H9 (cell line): ENCODE data around the gene NKX1-1. TPM values are rescaled to one million over a fixed set of nuclear protein-coding genes. Genes with fewer than 3 reads are reported as not detected.

Experiments used
- DNase-seq: peaks from one replicate; pipeline ENCODE4 v3.0.0-alpha.2; 2017
- H2AFZ ChIP-seq: one replicate; pipeline ENCODE4 v1.6.1; 2013; ENCODE audit warnings: mild to moderate bottlenecking, low read length, control low read depth, moderate library complexity
- H2AK5ac ChIP-seq: 2 replicates; pipeline ENCODE4 v1.6.1; 2013; ENCODE audit warnings: low read length, control low read depth, mixed read lengths; ENCODE audit not compliant: insufficient read length
- H2BK120ac ChIP-seq: one replicate; pipeline ENCODE4 v1.6.1; 2013; ENCODE audit warnings: low read depth, mild to moderate bottlenecking, low read length, control low read depth, inconsistent platforms; ENCODE audit not compliant: poor library complexity, severe bottlenecking
- H2BK12ac ChIP-seq: 2 replicates; pipeline ENCODE4 v1.6.1; 2013; ENCODE audit warnings: low read length, control low read depth, mixed read lengths, low read depth; ENCODE audit not compliant: insufficient read length
- H2BK15ac ChIP-seq: 2 replicates; pipeline ENCODE4 v1.6.1; 2013; ENCODE audit warnings: low read depth, low read length, control low read depth
- H2BK20ac ChIP-seq: one replicate; pipeline ENCODE4 v1.6.1; 2013; ENCODE audit warnings: low read depth, mild to moderate bottlenecking, low read length, control low read depth, inconsistent platforms; ENCODE audit not compliant: poor library complexity, severe bottlenecking
- H2BK5ac ChIP-seq: 2 replicates; pipeline ENCODE4 v1.6.1; 2013; ENCODE audit warnings: low read length, control low read depth, mixed read lengths; ENCODE audit not compliant: insufficient read length
- H3K14ac ChIP-seq: 2 replicates; pipeline ENCODE4 v1.6.1; 2013; ENCODE audit warnings: low read length, control low read depth; ENCODE audit not compliant: insufficient read depth
- H3K18ac ChIP-seq: 2 replicates; pipeline ENCODE4 v1.6.1; 2013; ENCODE audit warnings: low read depth, mild to moderate bottlenecking, mixed read lengths, low read length, control low read depth; ENCODE audit not compliant: insufficient read length
- H3K23ac ChIP-seq: 2 replicates; pipeline ENCODE4 v1.6.1; 2013; ENCODE audit warnings: low read length, control low read depth, mixed read lengths, low read depth; ENCODE audit not compliant: insufficient read length
- H3K23me2 ChIP-seq: 2 replicates; pipeline ENCODE4 v1.6.1; 2013; ENCODE audit warnings: low read depth, mild to moderate bottlenecking, mixed read lengths, low read length, control low read depth; ENCODE audit not compliant: insufficient read length, poor library complexity, severe bottlenecking
- H3K27ac ChIP-seq: 2 replicates; pipeline ENCODE4 v1.5.1; 2013; ENCODE audit warnings: low read length, control low read depth, mixed read lengths, low read depth; ENCODE audit not compliant: insufficient read length
- H3K27me3 ChIP-seq: 2 replicates; pipeline ENCODE4 v1.6.1; 2013; ENCODE audit warnings: low read length, control low read depth, inconsistent platforms; ENCODE audit not compliant: insufficient read depth
- H3K4ac ChIP-seq: 2 replicates; pipeline ENCODE4 v1.6.1; 2013; ENCODE audit warnings: low read depth, mild to moderate bottlenecking, control low read depth, inconsistent platforms, low read length, moderate library complexity
- H3K4me1 ChIP-seq: 2 replicates; pipeline ENCODE4 v1.6.1; 2013; ENCODE audit warnings: low read length, control low read depth, inconsistent platforms; ENCODE audit not compliant: insufficient read depth
- H3K4me2 ChIP-seq: 2 replicates; pipeline ENCODE4 v1.6.1; 2013; ENCODE audit warnings: low read length, control low read depth, mixed read lengths; ENCODE audit not compliant: insufficient read length, insufficient read depth
- H3K56ac ChIP-seq: 2 replicates; pipeline ENCODE4 v1.6.1; 2013; ENCODE audit warnings: low read depth, mild to moderate bottlenecking, mixed read lengths, low read length, control low read depth; ENCODE audit not compliant: insufficient read length
- H3K79me1 ChIP-seq: 2 replicates; pipeline ENCODE4 v1.6.1; 2013; ENCODE audit warnings: low read depth, mild to moderate bottlenecking, moderate library complexity, low read length, control low read depth, inconsistent platforms; ENCODE audit not compliant: insufficient read depth, poor library complexity, severe bottlenecking
- H3K79me2 ChIP-seq: 2 replicates; pipeline ENCODE4 v1.6.1; 2013; ENCODE audit warnings: low read length, control low read depth, inconsistent platforms; ENCODE audit not compliant: insufficient read depth
- H3K9ac ChIP-seq: 2 replicates; pipeline ENCODE4 v1.6.1; 2013; ENCODE audit warnings: low read length, control low read depth, mixed read lengths; ENCODE audit not compliant: insufficient read length; ENCODE audit errors: extremely low read depth
- H3K9me3 ChIP-seq: one replicate; pipeline ENCODE4 v1.6.1; 2013; ENCODE audit warnings: low read depth, low read length, inconsistent platforms; ENCODE audit not compliant: control insufficient read depth
- H3T11ph ChIP-seq: one replicate; pipeline ENCODE4 v1.6.1; 2013; ENCODE audit warnings: mild to moderate bottlenecking, low read length, control low read depth, inconsistent platforms
- H4K20me1 ChIP-seq: one replicate; pipeline ENCODE4 v1.6.1; 2013; ENCODE audit not compliant: control insufficient read depth, insufficient read length, insufficient read depth
- H4K5ac ChIP-seq: 2 replicates; pipeline ENCODE4 v1.6.1; 2013; ENCODE audit warnings: low read depth, mild to moderate bottlenecking, mixed read lengths, low read length, control low read depth; ENCODE audit not compliant: insufficient read length
- H4K8ac ChIP-seq: replicated peaks from 2 replicates; pipeline ENCODE4 v1.6.1; 2013; ENCODE audit warnings: low read length, control low read depth, mixed read lengths, low read depth; ENCODE audit not compliant: insufficient read length
- H4K91ac ChIP-seq: 2 replicates; pipeline ENCODE4 v1.6.1; 2013; ENCODE audit warnings: low read depth, mild to moderate bottlenecking, moderate library complexity, mixed read lengths, low read length, control low read depth; ENCODE audit not compliant: insufficient read length
- H3K27ac Mint-ChIP-seq, 3 experiments: 2 replicates in 2 of 3; 3 replicates in 1 of 3; pipeline ENCODE4 v1.8.0; 2020 to 2021; ENCODE audit warnings: mixed read lengths in 3 of 3, mild to moderate bottlenecking in 1 of 3, moderate library complexity in 1 of 3
- H3K27me3 Mint-ChIP-seq: 2 replicates; pipeline ENCODE4 v1.8.0; 2021; ENCODE audit warnings: low read depth, mild to moderate bottlenecking, moderate library complexity, mixed read lengths
- H3K36me3 Mint-ChIP-seq, 3 experiments: 2 replicates in 2 of 3; 3 replicates in 1 of 3; pipeline ENCODE4 v1.8.0; 2020 to 2021; ENCODE audit warnings: low read depth in 3 of 3, mixed read lengths in 3 of 3; ENCODE audit not compliant: insufficient read depth in 1 of 3
- H3K4me1 Mint-ChIP-seq, 2 experiments: 2 replicates each; pipeline ENCODE4 v1.8.0; 2020; ENCODE audit warnings: mixed read lengths in 2 of 2
- H3K4me3 Mint-ChIP-seq, 2 experiments: 2 replicates in 1 of 2; 3 replicates in 1 of 2; pipeline ENCODE4 v1.8.0; 2020 to 2021; ENCODE audit warnings: mild to moderate bottlenecking in 2 of 2, mixed read lengths in 2 of 2, moderate library complexity in 1 of 2
- H3K9me3 Mint-ChIP-seq, 2 experiments: 2 replicates in 1 of 2; 3 replicates in 1 of 2; pipeline ENCODE4 v1.8.0; 2020; ENCODE audit warnings: mild to moderate bottlenecking in 2 of 2, mixed read lengths in 2 of 2, moderate library complexity in 1 of 2
- CTCF ChIP-seq: fragments of 200-600 bp; sonication (generic); conservative IDR thresholded peaks from 3 replicates; pipeline ENCODE4 v1.8.0; 2021; ENCODE audit warnings: antibody characterized with exemption, mild to moderate bottlenecking
- WGBS: extraction: QIAGEN DNeasy Blood & Tissue Kit; methylation state at CpG from one replicate; pipeline ENCODE4 v1.1.7; 2013; ENCODE audit warnings: missing lambda C conversion rate, low lambda C conversion rate, mixed read lengths; ENCODE audit not compliant: insufficient read length; ENCODE audit errors: extremely low coverage; 5-methylcytosine and 5-hydroxymethylcytosine counted together
- total RNA-seq: library from RNA; stranded (reverse); gene quantifications from 2 replicates; pipeline ENCODE4 v1.2.1, GENCODE V29; 2021

NKX1-1 gene
- total RNA-seq, 1 experiment from 2014 or later, result not detected

- H2BK5ac ChIP-seq, result no peak overlapping the region
- H2BK15ac ChIP-seq, result no peak overlapping the region
- H2BK120ac ChIP-seq, result no peak overlapping the region
- no peak overlapping the region for H2BK20ac ChIP-seq
- H3K79me2 ChIP-seq, result no peaks in the 10 kb centered on the region
- no peak overlapping the region for H2AK5ac ChIP-seq
- H4K5ac ChIP-seq, result no peak overlapping the region
- WGBS, result no CpG with 5 or more reads among the region's 11 CpGs
- DNase-seq, result no peak
- no peak overlapping the region for H3K4me2 ChIP-seq
- no peak overlapping the region for H3K14ac ChIP-seq
- no peak for TF ChIP-seq CTCF
- no peak overlapping the region for H4K91ac ChIP-seq
- H3K4ac ChIP-seq, result no peak overlapping the region
- Mint-ChIP-seq H3K9me3 (peaks cover 20 to 40% of the 10 kb centered on the region in 2 experiments), H3K4me1 (0 out of 4 replicates have a peak, but pooled peaks cover 0 to 2% of the 10 kb centered on the region in 2 experiments), H3K27ac (no peak overlapping the region), H3K27me3 (peaks cover 22% of the 10 kb centered on the region), H3K36me3 (peaks cover 17 to 27% (median 21%) of the 10 kb centered on the region in 3 experiments), H3K4me3 (no peak overlapping the region)
- no peak overlapping the region for H3K18ac ChIP-seq
- H3K27me3 ChIP-seq, result peaks cover 11% of the 10 kb centered on the region
- H4K20me1 ChIP-seq, result peaks cover 3% of the 10 kb centered on the region
- H2AFZ ChIP-seq, result no peak overlapping the region
- H3K9me3 ChIP-seq, result peaks cover 6% of the 10 kb centered on the region
- no peaks in the 10 kb centered on the region for H3K23me2 ChIP-seq
- no peaks in the 10 kb centered on the region for H3K4me1 ChIP-seq
- H4K8ac ChIP-seq, result no peak overlapping the region
- H3T11ph ChIP-seq, result no peak overlapping the region
- H3K23ac ChIP-seq, result no peak overlapping the region
- no peak overlapping the region for H2BK12ac ChIP-seq
- no peak overlapping the region for H3K27ac ChIP-seq
- H3K56ac ChIP-seq, result no peak overlapping the region
- no peak overlapping the region for H3K9ac ChIP-seq
- no peaks in the 10 kb centered on the region for H3K79me1 ChIP-seq
Observed at GRCh38 chr4:1396806-1397455, 9.3 kb downstream of the NKX1-1 start.
